ENCODE data around the gene FUCA2.

Gene FUCA2

GRCh38 chr6:143531720-143532499, 20.4 kb upstream of the FUCA2 start:
- Histone ChIP-seq H3K36me3 (ENCODE audit: control insufficient read depth, insufficient read depth, low read length) (no peaks in the 10 kb centered on the region), H3K4me1 (ENCODE audit: control insufficient read depth, insufficient read depth, low read length) (no peaks in the 10 kb centered on the region), H3K27me3 (ENCODE audit: control insufficient read depth, insufficient read depth, low read length) (peaks cover 28% of the 10 kb centered on the region), H3K9ac (ENCODE audit: low read depth, low read length) (no peak overlapping the region), H3K4me3 (ENCODE audit: low read depth, low read length) (no peak overlapping the region), H3K9me3 (ENCODE audit: control insufficient read depth, insufficient read depth, low read length) (no peaks in the 10 kb centered on the region)

- peaks cover 10% of the 10 kb centered on the region for H3K27me3 ChIP-seq (ENCODE audit: control insufficient read depth, insufficient read depth, low read length)
- H3K4me1 ChIP-seq (ENCODE audit: control insufficient read depth, insufficient read depth, low read length), result no peaks in the 10 kb centered on the region
- no peaks in the 10 kb centered on the region for H3K36me3 ChIP-seq (ENCODE audit: control insufficient read depth, insufficient read depth, low read length)
- no peak overlapping the region for H3K9ac ChIP-seq (ENCODE audit: low read depth, low read length)
- no peak overlapping the region for H3K4me3 ChIP-seq (ENCODE audit: low read depth, low read length)
- H3K9me3 ChIP-seq (ENCODE audit: control insufficient read depth, insufficient read depth, low read length), result no peaks in the 10 kb centered on the region
Observed at GRCh38 chr6:143529095-143529494, 17.6 kb upstream of the FUCA2 start.

GRCh38 chr6:143528164-143528811, 16.8 kb upstream of the FUCA2 start:
- H3K27me3 ChIP-seq (ENCODE audit: control insufficient read depth, insufficient read depth, low read length), result peaks cover 5% of the 10 kb centered on the region
- no peaks in the 10 kb centered on the region for H3K4me1 ChIP-seq (ENCODE audit: control insufficient read depth, insufficient read depth, low read length)
- no peak overlapping the region for H3K9ac ChIP-seq (ENCODE audit: low read depth, low read length)
- no peak overlapping the region for H3K4me3 ChIP-seq (ENCODE audit: low read depth, low read length)
- H3K9me3 ChIP-seq (ENCODE audit: control insufficient read depth, insufficient read depth, low read length), result no peaks in the 10 kb centered on the region
- H3K36me3 ChIP-seq (ENCODE audit: control insufficient read depth, insufficient read depth, low read length), result no peaks in the 10 kb centered on the region

- H3K4me3 ChIP-seq (ENCODE audit: low read depth, low read length), result no peak overlapping the region
- no peak overlapping the region for H3K9ac ChIP-seq (ENCODE audit: low read depth, low read length)
- no peaks in the 10 kb centered on the region for H3K36me3 ChIP-seq (ENCODE audit: control insufficient read depth, insufficient read depth, low read length)
- H3K4me1 ChIP-seq (ENCODE audit: control insufficient read depth, insufficient read depth, low read length), result no peaks in the 10 kb centered on the region
- H3K9me3 ChIP-seq (ENCODE audit: control insufficient read depth, insufficient read depth, low read length), result no peaks in the 10 kb centered on the region
- no peaks in the 10 kb centered on the region for H3K27me3 ChIP-seq (ENCODE audit: control insufficient read depth, insufficient read depth, low read length)
Observed at GRCh38 chr6:143527677-143528076, 16.2 kb upstream of the FUCA2 start.

GRCh38 chr6:143525356-143525755, 13.8 kb upstream of the FUCA2 start:
- Histone ChIP-seq H3K4me3 (ENCODE audit: low read depth, low read length) (no peak overlapping the region), H3K4me1 (ENCODE audit: control insufficient read depth, insufficient read depth, low read length) (no peaks in the 10 kb centered on the region), H3K9ac (ENCODE audit: low read depth, low read length) (no peak overlapping the region), H3K9me3 (ENCODE audit: control insufficient read depth, insufficient read depth, low read length) (no peaks in the 10 kb centered on the region), H3K36me3 (ENCODE audit: control insufficient read depth, insufficient read depth, low read length) (no peaks in the 10 kb centered on the region), H3K27me3 (ENCODE audit: control insufficient read depth, insufficient read depth, low read length) (no peaks in the 10 kb centered on the region)

GRCh38 chr6:143522039-143522600, 10.6 kb upstream of the FUCA2 start:
- peaks cover 3% of the 10 kb centered on the region for H3K27me3 ChIP-seq (ENCODE audit: control insufficient read depth, insufficient read depth, low read length)
- no peak overlapping the region for H3K4me3 ChIP-seq (ENCODE audit: low read depth, low read length)
- no peak overlapping the region for H3K9ac ChIP-seq (ENCODE audit: low read depth, low read length)
- no peaks in the 10 kb centered on the region for H3K9me3 ChIP-seq (ENCODE audit: control insufficient read depth, insufficient read depth, low read length)
- H3K4me1 ChIP-seq (ENCODE audit: control insufficient read depth, insufficient read depth, low read length), result no peaks in the 10 kb centered on the region
- no peaks in the 10 kb centered on the region for H3K36me3 ChIP-seq (ENCODE audit: control insufficient read depth, insufficient read depth, low read length)

GRCh38 chr6:143517447-143517773, 5.9 kb upstream of the FUCA2 start:
- peaks cover 5% of the 10 kb centered on the region for H3K4me1 ChIP-seq (ENCODE audit: control insufficient read depth, insufficient read depth, low read length)
- H3K9ac ChIP-seq (ENCODE audit: low read depth, low read length), result no peak overlapping the region
- H3K9me3 ChIP-seq (ENCODE audit: control insufficient read depth, insufficient read depth, low read length), result no peaks in the 10 kb centered on the region
- H3K27me3 ChIP-seq (ENCODE audit: control insufficient read depth, insufficient read depth, low read length), result peaks cover 7% of the 10 kb centered on the region
- no peak overlapping the region for H3K4me3 ChIP-seq (ENCODE audit: low read depth, low read length)
- no peaks in the 10 kb centered on the region for H3K36me3 ChIP-seq (ENCODE audit: control insufficient read depth, insufficient read depth, low read length)

GRCh38 chr6:143516690-143517446, 5.3 kb upstream of the FUCA2 start:
- Histone ChIP-seq H3K27me3 (ENCODE audit: control insufficient read depth, insufficient read depth, low read length) (peaks cover 7% of the 10 kb centered on the region), H3K9ac (ENCODE audit: low read depth, low read length) (no peak overlapping the region), H3K4me3 (ENCODE audit: low read depth, low read length) (no peak overlapping the region)

GRCh38 chr6:143515766-143516355, 4.3 kb upstream of the FUCA2 start:
- H3K4me1 ChIP-seq (ENCODE audit: control insufficient read depth, insufficient read depth, low read length), result peaks cover 5% of the 10 kb centered on the region
- H3K9ac ChIP-seq (ENCODE audit: low read depth, low read length), result no peak overlapping the region
- no peak overlapping the region for H3K4me3 ChIP-seq (ENCODE audit: low read depth, low read length)
- H3K27me3 ChIP-seq (ENCODE audit: control insufficient read depth, insufficient read depth, low read length), result peaks cover 7% of the 10 kb centered on the region
- H3K36me3 ChIP-seq (ENCODE audit: control insufficient read depth, insufficient read depth, low read length), result no peaks in the 10 kb centered on the region
- no peaks in the 10 kb centered on the region for H3K9me3 ChIP-seq (ENCODE audit: control insufficient read depth, insufficient read depth, low read length)

More at GRCh38 chr6:143516690-143517446, 5.3 kb upstream of the FUCA2 start:
- H3K9me3 ChIP-seq (ENCODE audit: control insufficient read depth, insufficient read depth, low read length), result no peaks in the 10 kb centered on the region
- H3K4me1 ChIP-seq (ENCODE audit: control insufficient read depth, insufficient read depth, low read length), result peaks cover 5% of the 10 kb centered on the region
- H3K36me3 ChIP-seq (ENCODE audit: control insufficient read depth, insufficient read depth, low read length), result no peaks in the 10 kb centered on the region

- no peaks in the 10 kb centered on the region for H3K9me3 ChIP-seq (ENCODE audit: control insufficient read depth, insufficient read depth, low read length)
- H3K9ac ChIP-seq (ENCODE audit: low read depth, low read length), result no peak overlapping the region
- H3K27me3 ChIP-seq (ENCODE audit: control insufficient read depth, insufficient read depth, low read length), result peaks cover 7% of the 10 kb centered on the region
- H3K4me1 ChIP-seq (ENCODE audit: control insufficient read depth, insufficient read depth, low read length), result peaks cover 5% of the 10 kb centered on the region
- H3K4me3 ChIP-seq (ENCODE audit: low read depth, low read length), result no peak overlapping the region
- H3K36me3 ChIP-seq (ENCODE audit: control insufficient read depth, insufficient read depth, low read length), result no peaks in the 10 kb centered on the region
Observed at GRCh38 chr6:143515061-143515760, 3.7 kb upstream of the FUCA2 start.

GRCh38 chr6:143513410-143513809, 1.9 kb upstream of the FUCA2 start:
- Histone ChIP-seq H3K9ac (ENCODE audit: low read depth, low read length) (no peak overlapping the region), H3K4me1 (ENCODE audit: control insufficient read depth, insufficient read depth, low read length) (peaks cover 5% of the 10 kb centered on the region), H3K9me3 (ENCODE audit: control insufficient read depth, insufficient read depth, low read length) (no peaks in the 10 kb centered on the region), H3K27me3 (ENCODE audit: control insufficient read depth, insufficient read depth, low read length) (peaks cover 4% of the 10 kb centered on the region), H3K4me3 (ENCODE audit: low read depth, low read length) (no peak overlapping the region), H3K36me3 (ENCODE audit: control insufficient read depth, insufficient read depth, low read length) (no peaks in the 10 kb centered on the region)

Measured in iPS-15b (cell line).